GM12875 (cell line): ENCODE measurements around the gene HMGN2.
"Not testable (repeated sequence)": the region's sequence is repeated elsewhere in the genome, so short reads cannot be mapped to it uniquely, and the experiment has no call there.

Experiments used
- H3K4me3 ChIP-seq: one replicate; pipeline ENCODE4 v1.5.1; 2011; ENCODE audit warnings: low read depth, low read length, control low read depth
- TF ChIP-seq, protein P1 (sequence below): IDR thresholded peaks from 2 replicates; pipeline ENCODE4 v1.5.1; 2011; ENCODE audit warnings: low read depth, mild to moderate bottlenecking, control low read depth, inconsistent platforms, low read length, moderate library complexity, borderline replicate concordance; ENCODE audit not compliant: insufficient read depth

HMGN2 gene

DNA sequence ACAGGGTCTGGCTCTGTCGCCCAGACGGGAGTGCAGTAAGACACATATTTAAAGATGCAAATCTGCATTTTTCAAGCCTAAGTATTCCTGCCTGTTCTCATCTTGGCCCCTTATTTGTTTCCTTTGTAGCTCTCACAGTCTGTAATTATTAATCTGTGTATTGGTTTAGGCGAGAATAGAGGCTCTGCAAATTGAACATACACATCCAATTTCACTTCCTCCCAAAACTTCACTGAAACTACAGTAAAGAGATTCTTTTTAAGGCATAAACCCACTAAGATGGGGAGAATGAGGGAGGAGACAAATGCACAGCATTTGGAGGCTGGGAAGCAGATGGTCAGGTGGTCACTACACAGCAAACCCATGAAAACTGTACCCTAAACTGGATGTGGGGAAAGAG lies 21.0 kb downstream of the HMGN2 start:
- TF ChIP-seq, protein P1, sequence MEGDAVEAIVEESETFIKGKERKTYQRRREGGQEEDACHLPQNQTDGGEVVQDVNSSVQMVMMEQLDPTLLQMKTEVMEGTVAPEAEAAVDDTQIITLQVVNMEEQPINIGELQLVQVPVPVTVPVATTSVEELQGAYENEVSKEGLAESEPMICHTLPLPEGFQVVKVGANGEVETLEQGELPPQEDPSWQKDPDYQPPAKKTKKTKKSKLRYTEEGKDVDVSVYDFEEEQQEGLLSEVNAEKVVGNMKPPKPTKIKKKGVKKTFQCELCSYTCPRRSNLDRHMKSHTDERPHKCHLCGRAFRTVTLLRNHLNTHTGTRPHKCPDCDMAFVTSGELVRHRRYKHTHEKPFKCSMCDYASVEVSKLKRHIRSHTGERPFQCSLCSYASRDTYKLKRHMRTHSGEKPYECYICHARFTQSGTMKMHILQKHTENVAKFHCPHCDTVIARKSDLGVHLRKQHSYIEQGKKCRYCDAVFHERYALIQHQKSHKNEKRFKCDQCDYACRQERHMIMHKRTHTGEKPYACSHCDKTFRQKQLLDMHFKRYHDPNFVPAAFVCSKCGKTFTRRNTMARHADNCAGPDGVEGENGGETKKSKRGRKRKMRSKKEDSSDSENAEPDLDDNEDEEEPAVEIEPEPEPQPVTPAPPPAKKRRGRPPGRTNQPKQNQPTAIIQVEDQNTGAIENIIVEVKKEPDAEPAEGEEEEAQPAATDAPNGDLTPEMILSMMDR, result no peak
- H3K4me3 ChIP-seq, result no peak overlapping the region

DNA sequence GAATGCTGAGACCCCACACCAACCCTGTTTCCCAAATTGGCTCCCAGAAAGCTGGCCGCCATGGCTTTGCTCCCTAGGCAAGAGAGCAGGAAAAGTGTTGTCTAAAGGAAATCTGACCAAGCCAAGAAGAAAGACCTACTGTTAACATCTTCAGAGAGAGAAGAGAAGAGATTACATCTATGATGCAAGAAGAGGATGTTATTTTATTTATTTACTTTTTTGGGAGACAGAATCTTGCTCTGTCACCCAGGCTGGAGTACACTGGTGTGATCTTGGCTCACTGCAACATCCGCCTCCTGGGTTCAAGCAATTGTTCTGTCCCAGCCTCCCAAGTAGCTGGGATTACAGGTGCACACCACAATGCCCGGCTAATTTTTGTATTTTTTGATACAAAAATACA lies 21.7 kb downstream of the HMGN2 start:
- TF ChIP-seq, protein P1, result no peak

DNA sequence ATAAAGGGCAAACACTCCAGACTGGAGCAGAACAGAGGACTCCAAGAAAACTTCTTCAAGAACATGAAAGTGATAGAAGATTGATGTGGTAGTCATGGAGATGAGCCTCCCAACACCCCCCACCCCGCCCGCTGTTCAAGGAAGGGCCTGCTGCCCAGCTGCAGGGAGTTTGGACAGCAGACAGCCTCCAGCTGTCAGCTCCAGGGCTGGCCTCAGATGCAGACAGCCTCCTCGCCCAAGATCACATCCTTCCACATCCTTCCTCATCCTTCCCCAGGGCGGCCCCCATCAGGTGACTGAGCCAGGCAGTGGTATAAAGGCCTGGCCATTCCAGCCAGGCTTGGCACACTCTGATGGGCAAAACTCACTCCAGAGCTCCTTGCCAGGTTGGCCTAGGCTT lies 24.6 kb downstream of the HMGN2 start:
- TF ChIP-seq, protein P1, result no peak
- no peak overlapping the region for H3K4me3 ChIP-seq

More for the DNA sequence above, 21.7 kb downstream of the HMGN2 start:
- H3K4me3 ChIP-seq, result no peak overlapping the region

DNA sequence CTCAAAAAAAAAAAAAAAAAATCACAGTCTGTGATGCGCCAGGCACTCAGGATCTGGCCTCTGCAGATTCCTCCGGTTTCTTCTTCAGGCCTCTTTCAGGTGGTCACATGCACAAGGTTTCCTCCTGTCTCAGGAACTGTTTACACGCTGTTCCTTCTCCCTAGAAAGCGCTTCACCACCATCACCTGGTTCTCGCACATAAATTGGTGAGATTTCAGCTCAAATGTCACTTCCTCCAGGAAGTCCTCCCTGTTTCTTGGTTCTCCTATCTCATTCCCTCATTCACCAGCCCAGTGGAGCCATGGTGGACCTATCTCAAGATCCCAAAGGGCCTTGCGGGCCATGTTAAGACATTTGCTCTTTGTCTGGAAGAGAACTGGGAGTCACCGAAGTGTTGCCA lies 26.7 kb downstream of the HMGN2 start:
- H3K4me3 ChIP-seq, result no peak overlapping the region

DNA sequence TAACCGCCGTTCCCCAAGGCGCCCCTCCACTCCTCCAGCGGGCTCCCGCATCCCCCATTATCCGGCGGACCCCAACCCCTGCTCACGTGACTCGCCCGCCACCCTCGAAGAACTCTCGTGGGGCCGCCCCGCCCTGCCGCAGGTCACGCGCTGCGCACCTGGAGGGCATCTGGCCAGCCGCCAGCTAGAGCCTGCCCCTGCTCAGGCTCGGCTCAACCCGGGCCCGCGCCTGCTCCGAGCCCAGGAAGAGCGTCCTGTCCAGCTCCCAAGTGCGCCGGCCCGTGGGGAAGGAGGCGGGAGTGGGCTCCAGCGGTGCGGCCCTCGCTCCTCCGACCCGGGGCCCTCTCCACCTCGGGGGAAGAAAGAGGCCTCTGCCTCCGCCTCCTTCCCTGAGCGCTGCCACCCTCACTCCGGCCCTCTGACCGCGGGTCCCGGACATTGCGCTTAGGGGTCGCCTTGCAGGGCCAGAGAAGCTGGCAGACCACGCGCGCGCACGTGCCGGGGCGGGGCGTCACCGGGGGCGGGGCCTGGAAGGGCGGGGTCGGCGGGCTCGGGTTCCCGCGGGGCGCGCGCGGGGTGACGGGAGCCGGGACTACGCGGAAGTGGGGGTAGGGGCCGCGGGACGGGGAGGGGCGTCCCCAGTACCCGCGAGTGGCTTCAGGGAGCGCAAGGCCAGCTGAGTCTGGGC lies 28.4 kb downstream of the HMGN2 start:
- TF ChIP-seq, protein P1, result no peak
- H3K4me3 ChIP-seq, result peak overlapping the region; percentile 89

More for the DNA sequence above, 26.7 kb downstream of the HMGN2 start:
- TF ChIP-seq, protein P1, result no peak

DNA sequence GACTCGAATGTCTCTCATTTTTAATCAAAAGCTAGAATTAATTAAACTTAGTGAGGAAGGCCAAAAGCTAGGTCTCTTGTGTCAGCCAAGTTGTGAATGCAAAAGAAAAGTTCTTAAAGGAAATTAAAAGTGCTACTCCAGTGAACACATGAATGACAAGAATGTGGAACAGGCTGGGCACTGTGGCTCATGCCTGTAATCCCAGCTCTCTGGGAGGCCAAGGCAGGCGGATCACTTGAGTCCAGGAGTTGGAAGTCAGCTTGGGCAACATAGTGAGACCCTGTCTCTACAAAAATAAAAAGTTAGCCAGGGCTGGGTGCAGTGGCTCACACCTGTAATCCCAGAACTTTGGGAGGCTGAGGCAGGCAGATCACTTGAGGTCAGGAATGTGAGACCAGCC lies 38.5 kb downstream of the HMGN2 start:
- H3K4me3 ChIP-seq, result not testable (repeated sequence)

DNA sequence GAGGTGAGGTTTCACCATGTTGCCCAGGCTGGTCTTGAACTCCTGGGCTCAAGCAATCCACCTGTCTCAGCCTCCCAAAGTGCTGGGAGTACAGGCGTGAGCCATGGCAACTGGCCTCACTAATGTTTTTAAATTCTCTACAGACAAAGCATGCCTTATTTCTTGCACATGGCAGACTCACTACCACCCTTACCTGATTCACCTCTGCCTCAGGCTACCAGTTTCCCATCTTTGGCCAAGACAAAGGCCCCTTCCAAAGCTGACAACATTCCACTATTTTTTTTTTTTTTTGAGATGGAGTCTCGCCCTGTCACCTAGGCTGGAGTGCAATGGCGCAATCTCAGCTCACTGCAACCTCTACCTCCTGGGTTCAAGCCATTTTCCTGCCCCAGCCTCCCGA lies 43.6 kb downstream of the HMGN2 start:
- not testable (repeated sequence) for H3K4me3 ChIP-seq

DNA sequence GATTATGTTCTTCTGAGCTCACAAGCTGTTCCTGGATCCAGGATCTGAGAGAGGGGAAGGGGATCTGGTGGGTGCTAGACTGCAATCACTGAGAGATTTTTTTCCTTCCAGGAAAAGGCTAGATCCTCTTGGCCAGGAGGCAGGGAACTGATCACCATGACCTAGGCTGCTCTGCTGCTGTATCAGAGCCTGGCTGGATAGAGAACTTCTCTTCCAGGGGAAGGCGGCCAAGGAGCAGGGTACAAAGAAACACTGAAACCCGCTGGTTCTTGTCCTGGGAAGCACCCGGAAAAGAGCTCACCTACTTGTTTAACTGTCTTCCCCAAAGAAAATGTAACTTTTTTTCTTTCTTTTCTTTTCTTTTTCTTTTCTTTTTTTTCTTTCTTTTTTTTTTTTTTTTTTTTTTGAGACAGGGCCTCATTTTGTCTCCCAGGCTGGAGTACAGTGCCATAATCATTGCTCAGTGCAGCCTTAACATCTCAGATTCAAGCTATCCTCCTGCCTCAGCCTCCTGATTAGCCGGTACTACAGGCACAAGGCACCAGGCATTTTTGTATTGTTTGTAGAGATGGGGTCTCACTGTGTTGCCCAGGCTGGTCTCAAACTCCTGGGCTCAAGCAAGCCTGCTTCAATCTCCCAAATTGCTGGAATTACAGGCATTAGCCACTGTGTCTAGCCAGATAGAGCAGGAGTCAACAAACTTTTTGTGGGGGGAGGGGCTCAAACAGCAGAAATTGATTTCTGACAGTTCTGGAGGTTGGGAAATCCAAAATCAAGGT lies 44.9 kb downstream of the HMGN2 start:
- TF ChIP-seq, protein P1, result no peak
- no peak overlapping the region for H3K4me3 ChIP-seq
